Effector CD4-positive, alpha-beta T cell (primary cell): ENCODE results near the gene DTX3.
A peak's percentile ranks its signal among the peaks of the same experiment; 100 is the strongest.
"Not testable (repeated sequence)": the region's sequence is repeated elsewhere in the genome, so short reads cannot be mapped to it uniquely, and the experiment has no call there.

Experiments used
- DNase-seq: peaks from one replicate; pipeline ENCODE4 v3.0.0-alpha.2; 2020

Gene DTX3

GRCh38 chr12:57607958-57608663 lies 3.5 kb downstream of the DTX3 start:
- no peak for DNase-seq

DNA sequence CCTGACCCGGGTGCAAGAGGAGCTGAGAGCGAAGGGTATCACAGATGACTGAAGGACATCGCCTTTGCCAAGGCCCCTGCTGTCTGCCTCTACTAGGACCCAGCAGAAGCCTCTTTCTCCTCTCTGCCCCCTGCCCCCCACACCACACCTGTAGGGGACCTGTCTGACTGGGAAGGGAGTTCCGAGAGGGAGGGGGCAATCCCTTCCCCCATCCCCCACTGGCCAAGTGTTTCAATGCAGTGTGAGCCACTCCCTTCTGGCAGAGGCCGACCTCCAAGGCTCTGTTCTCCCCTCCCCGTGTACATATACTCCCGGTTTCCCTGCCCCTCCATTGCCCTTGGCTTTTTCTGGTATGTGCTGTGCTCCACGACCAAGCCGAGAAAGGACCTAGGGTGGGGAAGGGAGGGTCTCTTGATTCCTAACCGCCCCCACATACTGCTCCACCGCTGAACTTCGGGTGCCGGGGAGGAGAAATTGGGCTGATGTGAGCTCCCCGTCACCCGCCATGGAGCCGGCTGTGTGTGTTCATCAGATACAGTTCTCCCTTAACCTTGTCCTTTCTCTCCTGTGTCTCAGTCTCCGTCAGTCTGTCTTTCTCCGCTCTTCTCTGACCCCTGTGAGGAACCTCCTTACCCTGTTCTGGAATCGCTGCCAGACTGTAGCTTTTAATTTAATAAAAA lies 4.6 kb downstream of the DTX3 start:
- no peak for DNase-seq

- DNase-seq = no peak
Measured at GRCh38 chr12:57609781-57610553, 5.3 kb downstream of the DTX3 start.

DNA sequence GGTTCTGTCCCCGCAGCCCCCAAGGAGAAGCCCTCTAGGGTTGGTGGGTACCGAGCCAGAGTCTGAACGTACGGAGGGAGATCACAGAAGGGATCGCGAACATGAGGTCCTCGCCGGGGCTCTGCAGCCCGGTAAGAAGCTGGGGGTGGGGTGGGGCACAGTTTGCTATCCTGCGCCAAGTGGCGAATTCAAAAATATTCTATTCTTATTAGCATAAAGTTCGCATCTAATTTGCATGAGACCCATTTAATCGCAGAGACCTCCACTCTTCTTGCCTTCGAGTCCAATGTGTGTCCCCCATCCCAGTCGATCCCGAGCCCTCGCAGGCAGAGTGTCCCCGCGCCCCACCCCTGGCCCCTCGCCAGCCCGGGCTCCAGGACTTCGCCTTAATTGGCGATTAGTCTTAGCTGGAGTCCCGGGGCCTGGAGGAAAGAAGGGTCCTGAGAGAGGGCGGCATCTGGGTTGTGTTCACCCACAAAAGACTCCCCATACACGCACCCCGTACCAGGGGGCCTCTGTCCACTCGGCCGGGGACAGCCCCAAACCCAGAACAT lies 6.0 kb downstream of the DTX3 start:
- DNase-seq = no peak

DNA sequence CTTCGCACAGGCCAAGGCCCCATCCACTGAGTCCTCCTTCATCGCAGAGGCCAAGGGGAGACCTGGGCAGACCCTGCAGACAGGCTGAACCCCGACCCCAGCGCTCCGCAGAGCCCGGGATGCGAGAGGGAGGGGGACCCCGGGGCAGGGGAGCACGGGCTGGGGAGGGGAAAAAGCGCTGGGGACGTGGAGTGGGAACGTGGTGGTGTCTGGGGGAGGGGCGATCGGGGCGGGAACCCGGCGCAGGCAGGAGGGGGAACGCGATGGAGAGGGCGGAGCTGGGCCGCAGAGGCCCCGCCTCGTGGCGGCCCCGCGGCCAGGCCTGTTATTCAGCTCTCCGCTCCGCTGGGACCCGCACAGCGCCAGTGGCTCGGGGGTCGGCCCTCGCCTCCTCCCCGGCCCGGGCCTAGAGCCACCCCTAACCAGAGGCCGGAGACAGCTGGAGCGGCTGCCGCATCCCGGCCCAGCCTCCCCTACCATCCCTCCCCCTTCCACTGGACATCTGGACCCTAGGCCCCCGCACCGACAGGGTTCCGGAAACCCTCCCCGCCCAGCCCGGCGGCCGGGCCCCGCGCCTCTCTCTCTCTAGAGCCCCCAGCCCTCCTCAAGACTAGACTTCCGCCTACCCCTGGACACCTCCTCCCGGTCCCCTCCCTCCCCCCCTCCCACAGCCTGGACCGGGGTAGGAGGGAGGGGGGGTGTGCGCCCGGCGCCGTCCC lies 6.6 kb downstream of the DTX3 start, which contains the start of gene ARHGEF25:
ARHGEF25 (plus strand) TSS at position 328 of the 719 bp plus-strand sequence. CDS start 460 bp downstream, outside the sequence.
- peak; percentile 24 for DNase-seq

- DNase-seq = no peak
Measured at GRCh38 chr12:57611827-57612710, 7.4 kb downstream of the DTX3 start.

- no peak for DNase-seq
Measured at GRCh38 chr12:57612711-57613426, 8.2 kb downstream of the DTX3 start.

- DNase-seq = no peak
Measured at GRCh38 chr12:57613427-57614109, 8.9 kb downstream of the DTX3 start.

DNA sequence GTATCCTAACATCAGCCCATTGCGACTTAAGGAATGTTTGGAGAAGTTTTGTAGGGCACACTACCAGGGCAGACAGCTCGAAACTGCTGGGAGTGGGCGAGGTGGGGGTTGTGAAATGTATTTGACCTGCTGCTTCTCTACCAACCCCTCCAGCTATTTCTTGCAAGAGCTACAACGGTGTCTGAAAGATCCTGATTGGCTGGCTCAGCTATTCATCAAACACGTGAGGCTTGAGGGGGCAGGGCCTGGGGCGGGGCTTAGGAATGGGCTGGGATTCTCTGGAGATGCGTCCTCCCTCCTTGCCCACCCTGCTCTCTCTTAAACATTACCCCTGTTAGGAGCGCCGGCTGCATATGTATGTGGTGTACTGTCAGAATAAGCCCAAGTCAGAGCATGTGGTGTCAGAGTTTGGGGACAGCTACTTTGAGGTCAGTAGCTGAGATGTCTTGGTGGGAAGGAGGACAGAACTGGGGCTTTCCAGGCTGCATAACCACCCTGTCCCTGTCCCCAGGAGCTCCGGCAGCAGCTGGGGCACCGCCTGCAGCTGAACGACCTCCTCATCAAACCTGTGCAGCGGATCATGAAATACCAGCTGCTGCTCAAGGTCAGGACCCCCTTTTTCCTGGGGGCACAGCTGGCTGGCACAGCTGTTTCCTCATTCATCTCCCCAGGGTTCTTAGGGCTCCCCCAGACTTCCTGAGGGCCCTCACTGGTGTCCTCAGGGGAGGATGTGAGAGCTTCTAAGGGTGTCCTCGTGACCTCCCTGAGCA lies 9.7 kb downstream of the DTX3 start:
- no peak for DNase-seq

GRCh38 chr12:57614948-57615500 lies 10.4 kb downstream of the DTX3 start:
- DNase-seq = no peak

DNA sequence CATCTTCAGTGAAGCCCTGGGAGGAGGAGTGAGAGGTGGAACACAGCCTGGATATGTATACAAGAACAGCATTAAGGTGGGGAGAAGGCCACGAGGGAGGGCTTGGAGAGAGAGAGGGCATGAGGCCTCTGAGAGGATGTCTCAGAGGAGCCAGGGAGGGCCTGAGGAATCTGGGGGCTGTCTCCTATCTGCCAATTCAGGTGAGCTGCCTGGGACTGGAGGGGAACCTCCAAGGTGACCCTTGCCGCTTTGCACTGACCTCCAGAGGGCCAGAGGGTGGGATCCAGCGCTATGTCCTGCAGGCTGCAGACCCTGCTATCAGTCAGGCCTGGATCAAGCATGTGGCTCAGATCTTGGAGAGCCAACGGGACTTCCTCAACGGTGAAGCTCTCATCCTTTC lies 11.0 kb downstream of the DTX3 start:
- DNase-seq = no peak

DNA sequence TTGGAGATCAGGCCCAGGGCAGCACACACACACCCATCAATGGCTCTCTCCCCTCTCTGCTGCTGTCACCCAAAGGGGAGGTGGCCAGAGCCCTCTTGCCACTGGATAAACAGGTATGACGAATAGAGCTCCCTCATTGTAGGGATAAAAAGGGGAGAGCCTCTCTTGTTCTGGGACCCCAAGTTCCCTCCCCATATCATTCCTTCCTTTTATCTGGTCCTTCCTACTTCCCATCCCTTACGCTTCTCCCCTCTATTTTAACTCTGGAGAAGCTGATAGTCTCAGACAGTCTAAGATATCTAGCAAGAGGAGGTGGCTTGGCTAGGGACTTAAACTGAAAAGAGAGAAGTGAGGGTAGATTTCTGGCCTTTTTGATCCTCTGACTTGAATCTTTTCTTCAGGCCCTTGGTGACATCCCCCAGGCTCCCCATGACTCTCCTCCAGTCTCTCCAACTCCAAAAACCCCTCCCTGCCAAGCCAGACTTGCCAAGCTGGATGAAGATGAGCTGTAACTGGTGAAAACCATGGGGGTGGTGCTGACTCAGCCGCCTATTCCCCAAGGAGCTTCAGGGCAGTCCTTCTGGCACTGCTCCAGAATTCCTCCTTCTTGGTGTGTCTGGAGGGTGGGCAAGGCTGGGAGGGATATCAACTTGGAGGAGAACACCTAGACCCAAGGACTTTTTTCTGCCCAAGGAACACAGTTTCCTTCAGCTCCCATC lies 11.9 kb downstream of the DTX3 start:
- DNase-seq = no peak

DNA sequence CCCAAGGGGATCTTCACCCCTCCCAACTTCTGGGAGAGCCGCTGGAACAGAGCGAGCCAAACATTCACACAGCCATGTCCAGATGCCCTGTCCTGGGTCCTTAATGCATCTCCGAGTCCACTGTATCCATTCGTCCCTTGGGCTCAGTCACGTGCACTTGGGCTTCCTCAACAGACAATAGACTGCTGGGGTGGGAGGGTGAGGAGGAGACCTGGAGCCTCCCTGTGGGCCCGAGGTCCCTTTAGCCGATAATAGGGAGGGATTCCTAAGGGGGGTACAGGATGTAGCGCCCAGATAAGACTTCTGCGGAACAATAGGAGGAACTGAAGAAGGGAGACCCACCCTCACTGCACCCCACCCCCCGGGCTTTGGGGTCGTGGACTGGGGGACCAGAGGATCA lies 13.3 kb downstream of the DTX3 start:
- DNase-seq = no peak

DNA sequence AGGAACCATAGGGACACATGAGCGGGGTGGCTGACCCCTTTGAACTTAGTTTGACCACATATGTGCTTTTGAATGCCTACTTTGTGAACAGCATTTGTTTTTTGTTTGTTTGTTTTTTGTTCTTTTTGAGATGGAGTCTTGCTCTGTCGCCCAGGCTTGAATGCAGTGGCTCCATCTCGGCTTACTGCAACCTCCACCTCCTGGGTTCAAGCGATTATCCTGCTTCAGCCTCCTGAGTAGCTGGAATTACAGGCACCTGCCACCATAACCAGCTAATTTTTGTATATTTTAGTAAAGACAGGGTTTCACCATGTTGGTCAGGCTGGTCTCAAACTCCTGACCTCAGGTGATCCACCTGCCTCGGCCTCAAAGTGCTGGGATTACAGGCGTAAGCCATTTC lies 13.8 kb downstream of the DTX3 start:
- DNase-seq = not testable (repeated sequence)

DNA sequence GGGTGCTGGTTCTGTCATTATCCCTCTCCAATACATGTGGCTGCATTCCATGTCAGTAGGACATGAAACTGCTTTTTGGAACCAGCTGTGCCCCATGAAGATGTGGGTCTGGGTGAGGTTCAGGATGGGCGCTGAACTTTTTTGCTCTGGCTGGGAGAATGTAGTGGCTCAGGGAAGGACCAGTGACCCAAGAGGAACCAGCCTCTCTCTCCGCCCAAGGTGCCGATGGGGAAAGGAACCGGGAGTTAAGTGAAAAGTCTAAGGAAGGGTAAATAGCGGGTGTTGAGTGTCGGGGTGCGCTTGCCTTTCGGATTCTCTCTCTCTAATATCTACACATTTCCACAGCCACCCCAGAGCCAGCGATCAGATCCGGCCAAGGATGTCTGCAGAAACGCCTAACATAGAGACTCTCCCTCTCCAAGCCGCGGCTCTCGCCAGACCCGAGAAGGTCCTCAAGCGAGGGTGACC lies 14.4 kb downstream of the DTX3 start:
- DNase-seq = no peak

GRCh38 chr12:57619434-57620244 lies 15.0 kb downstream of the DTX3 start:
- DNase-seq = no peak

GRCh38 chr12:57620245-57620935 lies 15.8 kb downstream of the DTX3 start:
- DNase-seq = no peak
